Measurements from ENCODE around the gene NTNG1. TPM values are rescaled to one million over a fixed set of nuclear protein-coding genes. Genes with fewer than 3 reads are reported as not detected.
"Not testable (repeated sequence)": the region's sequence is repeated elsewhere in the genome, so short reads cannot be mapped to it uniquely, and the experiment has no call there.

NTNG1 gene
- total RNA-seq, 1 donor from 2014 or later, result 25.8 TPM

- no peak for DNase-seq (ENCODE audit: low read depth)
- TF ChIP-seq CTCF (conservative IDR thresholded peaks at IDR 0.05; ENCODE audit: low read depth, low read length), result no peak
- H3K4me3 ChIP-seq (ENCODE audit: low read depth, low read length), result no peak overlapping the region
Measured at GRCh38 chr1:107232426-107232825, 91.6 kb downstream of the NTNG1 start.

- H3K4me3 ChIP-seq (ENCODE audit: low read depth, low read length); DNase-seq (ENCODE audit: low read depth): not testable (repeated sequence)
Measured at GRCh38 chr1:107236760-107237159, 95.9 kb downstream of the NTNG1 start.

- no peak for DNase-seq (ENCODE audit: low read depth)
- TF ChIP-seq CTCF (conservative IDR thresholded peaks at IDR 0.05; ENCODE audit: low read depth, low read length), result no peak
Measured at GRCh38 chr1:107243461-107243860, 102.6 kb downstream of the NTNG1 start.

GRCh38 chr1:107244709-107245500, 104.1 kb downstream of the NTNG1 start:
- no peak for TF ChIP-seq CTCF (conservative IDR thresholded peaks at IDR 0.05; ENCODE audit: low read depth, low read length)
- no peak for DNase-seq (ENCODE audit: low read depth)

More at GRCh38 chr1:107243461-107243860, 102.6 kb downstream of the NTNG1 start:
- no peak overlapping the region for H3K4me3 ChIP-seq (ENCODE audit: low read depth, low read length)

GRCh38 chr1:107246775-107247345, 106.0 kb downstream of the NTNG1 start:
- H3K4me3 ChIP-seq (ENCODE audit: low read depth, low read length), result no peak overlapping the region
- no peak for DNase-seq (ENCODE audit: low read depth)
- TF ChIP-seq CTCF (conservative IDR thresholded peaks at IDR 0.05; ENCODE audit: low read depth, low read length), result no peak

More at GRCh38 chr1:107244709-107245500, 104.1 kb downstream of the NTNG1 start:
- no peak overlapping the region for H3K4me3 ChIP-seq (ENCODE audit: low read depth, low read length)

- no peak for DNase-seq (ENCODE audit: low read depth)
- H3K4me3 ChIP-seq (ENCODE audit: low read depth, low read length), result no peak overlapping the region
- TF ChIP-seq CTCF (conservative IDR thresholded peaks at IDR 0.05; ENCODE audit: low read depth, low read length), result no peak
Measured at GRCh38 chr1:107247679-107248078, 106.8 kb downstream of the NTNG1 start.

GRCh38 chr1:107250169-107250568, 109.3 kb downstream of the NTNG1 start:
- no peak for TF ChIP-seq CTCF (conservative IDR thresholded peaks at IDR 0.05; ENCODE audit: low read depth, low read length)
- DNase-seq (ENCODE audit: low read depth), result no peak
- no peak overlapping the region for H3K4me3 ChIP-seq (ENCODE audit: low read depth, low read length)

All from epithelial cell of proximal tubule (primary cell).